ENCODE results near the gene TMEM190. TPM values are rescaled to one million over a fixed set of nuclear protein-coding genes. Genes with fewer than 3 reads are reported as not detected.

TMEM190 gene
- total RNA-seq, 1 donor from 2014 or later: 2.5 TPM

- Histone ChIP-seq H3K36me3 (ENCODE audit: insufficient read depth, low read length) (peaks cover 30% of the 10 kb centered on the region), H3K9ac (ENCODE audit: low read length) (peak overlapping the region; percentile 98), H3K4me1 (ENCODE audit: insufficient read depth, low read length) (peaks cover 44% of the 10 kb centered on the region), H3K27me3 (ENCODE audit: insufficient read depth, low read length) (no peaks in the 10 kb centered on the region), H3K4me3 (ENCODE audit: insufficient read depth, low read depth, low read length) (no peak overlapping the region), H3K9me3 (ENCODE audit: insufficient read depth, low read depth, low read length) (no peaks in the 10 kb centered on the region), H4K20me1 (ENCODE audit: insufficient read depth, low read length) (peaks cover 76% of the 10 kb centered on the region), H3K4me2 (ENCODE audit: low read length) (peak overlapping the region; percentile 97), H3K79me2 (ENCODE audit: insufficient read depth, low read length) (peaks cover 50% of the 10 kb centered on the region), H3K27ac (ENCODE audit: low read depth, low read length) (no peak overlapping the region), H2AFZ (ENCODE audit: low read depth, low read length) (no peak overlapping the region)
- H3K4me3 Mint-ChIP-seq (ENCODE audit: unreplicated experiment): peak overlapping the region; percentile 47
- no peaks in the 10 kb centered on the region for H3K27me3 Mint-ChIP-seq (ENCODE audit: low read depth, unreplicated experiment)
- DNase-seq (ENCODE audit: low read depth): no peak
- H3K27ac Mint-ChIP-seq (ENCODE audit: unreplicated experiment): peak overlapping the region; percentile 41
- H3K9me3 Mint-ChIP-seq (ENCODE audit: unreplicated experiment): no peaks in the 10 kb centered on the region
- FAIRE-seq: no peak
- H3K4me1 Mint-ChIP-seq (ENCODE audit: low read depth, unreplicated experiment): peaks cover 43% of the 10 kb centered on the region
- TF ChIP-seq EZH2 (IDR thresholded peaks at IDR 0.05; ENCODE audit: insufficient read depth, low read length) (no peak), CTCF (IDR thresholded peaks at IDR 0.05; ENCODE audit: insufficient read depth, low read depth, low read length) (no peak)
- peaks cover 24% of the 10 kb centered on the region for H3K36me3 Mint-ChIP-seq (ENCODE audit: low read depth, unreplicated experiment)
These were observed 13.0 kb downstream of the TMEM190 start for GRCh38 chr19:55389386-55390317.

GRCh38 chr19:55390461-55390880, 13.8 kb downstream of the TMEM190 start:
- Histone ChIP-seq H3K27ac (ENCODE audit: low read depth, low read length) (no peak overlapping the region), H3K4me1 (ENCODE audit: insufficient read depth, low read length) (peaks cover 39% of the 10 kb centered on the region), H3K79me2 (ENCODE audit: insufficient read depth, low read length) (peaks cover 50% of the 10 kb centered on the region), H3K9me3 (ENCODE audit: insufficient read depth, low read depth, low read length) (no peaks in the 10 kb centered on the region), H3K4me3 (ENCODE audit: insufficient read depth, low read depth, low read length) (no peak overlapping the region), H3K9ac (ENCODE audit: low read length) (no peak overlapping the region), H3K4me2 (ENCODE audit: low read length) (peak overlapping the region; percentile 97), H4K20me1 (ENCODE audit: insufficient read depth, low read length) (peaks cover 76% of the 10 kb centered on the region), H3K27me3 (ENCODE audit: insufficient read depth, low read length) (no peaks in the 10 kb centered on the region), H3K36me3 (ENCODE audit: insufficient read depth, low read length) (peaks cover 30% of the 10 kb centered on the region), H2AFZ (ENCODE audit: low read depth, low read length) (no peak overlapping the region)
- Mint-ChIP-seq H3K4me1 (ENCODE audit: low read depth, unreplicated experiment) (peaks cover 42% of the 10 kb centered on the region), H3K27me3 (ENCODE audit: low read depth, unreplicated experiment) (no peaks in the 10 kb centered on the region), H3K9me3 (ENCODE audit: unreplicated experiment) (no peaks in the 10 kb centered on the region), H3K4me3 (ENCODE audit: unreplicated experiment) (peak overlapping the region; percentile 58), H3K36me3 (ENCODE audit: low read depth, unreplicated experiment) (peaks cover 24% of the 10 kb centered on the region), H3K27ac (ENCODE audit: unreplicated experiment) (peak overlapping the region; percentile 51)
- DNase-seq (ENCODE audit: low read depth) (no peak), FAIRE-seq (no peak)
- TF ChIP-seq CTCF (IDR thresholded peaks at IDR 0.05; ENCODE audit: insufficient read depth, low read depth, low read length) (no peak), EZH2 (IDR thresholded peaks at IDR 0.05; ENCODE audit: insufficient read depth, low read length) (no peak)

All from astrocyte (in vitro differentiated cells and primary cell).